CD14-positive monocyte (primary cell): Measurements from ENCODE around the gene SMYD3. TPM values are rescaled to one million over a fixed set of nuclear protein-coding genes. Genes with fewer than 3 reads are reported as not detected.

Source experiments
- DNase-seq, 3 donors: peaks; one replicate each; pipeline ENCODE4 v3.0.0-alpha.2; 2011 to 2022
- H2AFZ ChIP-seq: 2 replicates; pipeline ENCODE4 v1.6.0; 2012; ENCODE audit warnings: mild to moderate bottlenecking, low read depth, low read length, inconsistent platforms; ENCODE audit not compliant: insufficient read depth, poor library complexity, severe bottlenecking
- H3K27ac ChIP-seq, 2 donors: 1 replicate in 1 of 2; 2 replicates in 1 of 2; pipeline ENCODE4 v1.5.1; 2012 to 2013; ENCODE audit warnings: low read length in 2 of 2, control low read depth in 1 of 2, inconsistent platforms in 1 of 2, low read depth in 1 of 2, mild to moderate bottlenecking in 1 of 2
- H3K27me3 ChIP-seq, 2 donors: one replicate each; pipeline versions ENCODE4 v1.6.0 to v1.6.1; 2011 to 2013; ENCODE audit warnings: low read length in 2 of 2; ENCODE audit not compliant: control insufficient read depth in 2 of 2, insufficient read depth in 2 of 2
- H3K36me3 ChIP-seq, 2 donors: replicated peaks in 1 of 2; 1 replicate in 1 of 2; 2 replicates in 1 of 2; pipeline versions ENCODE4 v1.5.1 to v1.6.1; 2012 to 2013; ENCODE audit warnings: low read length in 2 of 2, control low read depth in 1 of 2, inconsistent platforms in 1 of 2, mild to moderate bottlenecking in 1 of 2; ENCODE audit not compliant: insufficient read depth in 2 of 2, control insufficient read depth in 1 of 2
- H3K4me1 ChIP-seq, 2 donors: 1 replicate in 1 of 2; 2 replicates in 1 of 2; pipeline versions ENCODE4 v1.5.1 to v1.6.1; 2012 to 2013; ENCODE audit warnings: low read length in 2 of 2, control low read depth in 1 of 2, inconsistent platforms in 1 of 2, mild to moderate bottlenecking in 1 of 2, moderate library complexity in 1 of 2; ENCODE audit not compliant: insufficient read depth in 2 of 2, control insufficient read depth in 1 of 2
- H3K4me2 ChIP-seq: replicated peaks from 2 replicates; pipeline ENCODE3; 2012; ENCODE audit warnings: low read length, moderate library complexity, mild to moderate bottlenecking; ENCODE audit not compliant: poor library complexity, severe bottlenecking; ENCODE audit errors: extremely low read depth
- H3K4me3 ChIP-seq, 3 experiments: fragments of 200-600 bp in 1 of 3; sonication (generic) in 1 of 3; replicated peaks in 1 of 3; 1 replicate in 2 of 3; 2 replicates in 1 of 3; pipeline ENCODE4 v1.5.1; 2011 to 2013; ENCODE audit warnings: low read length in 3 of 3, mild to moderate bottlenecking in 3 of 3, control low read depth in 2 of 3, low read depth in 2 of 3, inconsistent platforms in 1 of 3, moderate library complexity in 1 of 3
- H3K79me2 ChIP-seq: 2 replicates; pipeline ENCODE4 v1.6.0; 2012; ENCODE audit warnings: mild to moderate bottlenecking, control low read depth, inconsistent platforms, low read length, moderate library complexity; ENCODE audit not compliant: insufficient read depth
- H3K9ac ChIP-seq: 2 replicates; pipeline ENCODE4 v1.6.0; 2017; ENCODE audit warnings: low read length, mild to moderate bottlenecking; ENCODE audit not compliant: insufficient read depth, poor library complexity, severe bottlenecking
- H3K9me3 ChIP-seq, 2 donors: replicated peaks in 1 of 2; 1 replicate in 1 of 2; 2 replicates in 1 of 2; pipeline versions ENCODE4 v1.5.1 to v1.6.1; 2012 to 2013; ENCODE audit warnings: low read length in 2 of 2, control low read depth in 1 of 2; ENCODE audit not compliant: control insufficient read depth in 1 of 2, insufficient read depth in 1 of 2
- H4K20me1 ChIP-seq: 2 replicates; pipeline ENCODE4 v1.6.0; 2012; ENCODE audit warnings: mild to moderate bottlenecking, low read length, control low read depth, moderate library complexity; ENCODE audit not compliant: insufficient read depth
- H3K27ac Mint-ChIP-seq, 7 donors: one replicate each; pipeline ENCODE4 v1.8.0; 2020; ENCODE audit warnings: mild to moderate bottlenecking in 7 of 7, mixed read lengths in 7 of 7, moderate library complexity in 6 of 7, inconsistent platforms in 2 of 7
- H3K27me3 Mint-ChIP-seq, 3 donors: one replicate each; pipeline ENCODE4 v1.8.0; 2021 to 2022; ENCODE audit warnings: low read depth in 3 of 3, mild to moderate bottlenecking in 3 of 3, mixed read lengths in 3 of 3, moderate library complexity in 3 of 3, inconsistent platforms in 1 of 3
- H3K36me3 Mint-ChIP-seq, 2 donors: one replicate each; pipeline ENCODE4 v1.8.0; 2020; ENCODE audit warnings: mixed read lengths in 2 of 2, inconsistent platforms in 1 of 2, mild to moderate bottlenecking in 1 of 2
- H3K4me1 Mint-ChIP-seq: one replicate; pipeline ENCODE4 v1.8.0; 2020; ENCODE audit warnings: mild to moderate bottlenecking, mixed read lengths
- H3K4me3 Mint-ChIP-seq, 2 donors: one replicate each; pipeline ENCODE4 v1.8.0; 2020; ENCODE audit warnings: mild to moderate bottlenecking in 2 of 2, mixed read lengths in 2 of 2, moderate library complexity in 1 of 2
- H3K9me3 Mint-ChIP-seq, 7 donors: one replicate each; pipeline ENCODE4 v1.8.0; 2020 to 2022; ENCODE audit warnings: mixed read lengths in 7 of 7, mild to moderate bottlenecking in 6 of 7, moderate library complexity in 6 of 7, inconsistent platforms in 2 of 7
- CTCF ChIP-seq: fragments of 200-600 bp; IDR thresholded peaks from one replicate; pipeline ENCODE4 v1.8.0; 2022; ENCODE audit warnings: antibody characterized with exemption, mild to moderate bottlenecking
- WGBS: methylation state at CpG from one replicate; pipeline ENCODE4 v1.1.5; 2013; ENCODE audit warnings: missing lambda C conversion rate; ENCODE audit not compliant: insufficient coverage; 5-methylcytosine and 5-hydroxymethylcytosine counted together
- intact Hi-C, 2 donors: fragments of 100-400 bp; cut with micrococcal nuclease; formaldehyde crosslinking; loops; one replicate each; pipeline versions ENCODE4 v1.15.0 to v1.15.1; 2023
- polyA plus RNA-seq, 3 donors: library from polyadenylated mRNA; depleted of rRNA in 1 of 3; unstranded in 2 of 3; stranded (reverse) in 1 of 3; fragments of 300-500 nt in 2 of 3; fragments of >200 nt in 1 of 3; fragmentation: Illumina TruSeq in 2 of 3; gene quantifications; 1 replicate in 2 of 3; 2 replicates in 1 of 3; pipeline ENCODE4 v1.2.3, GENCODE V29; 2012 to 2021

The SMYD3 gene
- polyA plus RNA-seq, 3 donors: 2.7 to 8.4 (median 4.0) TPM

GRCh38 chr1:246065592-246065991 lies 441.5 kb downstream of the SMYD3 start:
- H3K4me3 ChIP-seq: no peak overlapping the region

GRCh38 chr1:246064891-246065290 lies 442.2 kb downstream of the SMYD3 start:
- no peak overlapping the region for H3K9ac ChIP-seq
- no peaks in the 10 kb centered on the region for H4K20me1 ChIP-seq
- Mint-ChIP-seq H3K4me3 (no peak overlapping the region), H3K27me3 (peaks cover 0 to 3% (median 0%) of the 10 kb centered on the region in 3 donors), H3K4me1 (peaks cover 19% of the 10 kb centered on the region), H3K9me3 (no peaks in the 10 kb centered on the region), H3K36me3 (peaks cover 0 to 2% of the 10 kb centered on the region in 2 donors), H3K27ac (no peak overlapping the region)
- no CpG with 5 or more reads among the region's 3 CpGs for WGBS
- no peak overlapping the region for H3K27ac ChIP-seq
- H3K36me3 ChIP-seq: no peaks in the 10 kb centered on the region
- no peak overlapping the region for H3K4me2 ChIP-seq
- no peaks in the 10 kb centered on the region for H3K27me3 ChIP-seq
- H3K4me3 ChIP-seq: no peak overlapping the region
- TF ChIP-seq CTCF: no peak
- H2AFZ ChIP-seq: no peak overlapping the region
- H3K79me2 ChIP-seq: no peaks in the 10 kb centered on the region
- DNase-seq: no peak
- H3K9me3 ChIP-seq: no peaks in the 10 kb centered on the region
- intact Hi-C loops: no loop called here
- H3K4me1 ChIP-seq: peaks cover 9 to 13% of the 10 kb centered on the region in 2 donors

More at GRCh38 chr1:246065592-246065991, 441.5 kb downstream of the SMYD3 start:
- no peak for DNase-seq
- Histone ChIP-seq H3K36me3 (no peaks in the 10 kb centered on the region), H3K9me3 (no peaks in the 10 kb centered on the region), H3K27me3 (no peaks in the 10 kb centered on the region), H3K4me1 (peaks cover 9 to 13% of the 10 kb centered on the region in 2 donors), H4K20me1 (no peaks in the 10 kb centered on the region), H3K27ac (no peak overlapping the region), H2AFZ (no peak overlapping the region), H3K4me2 (no peak overlapping the region), H3K79me2 (no peaks in the 10 kb centered on the region), H3K9ac (no peak overlapping the region)
- intact Hi-C loops: no loop called here
- H3K27ac Mint-ChIP-seq: no peak overlapping the region
- H3K4me3 Mint-ChIP-seq: no peak overlapping the region
- H3K4me1 Mint-ChIP-seq: peaks cover 23% of the 10 kb centered on the region
- H3K36me3 Mint-ChIP-seq: peaks cover 0 to 2% of the 10 kb centered on the region in 2 donors
- no CpG with 5 or more reads among the region's 3 CpGs for WGBS
- H3K9me3 Mint-ChIP-seq: no peaks in the 10 kb centered on the region
- no peak for TF ChIP-seq CTCF
- H3K27me3 Mint-ChIP-seq: peaks cover 0 to 3% (median 0%) of the 10 kb centered on the region in 3 donors
